ENCODE results near the gene RXFP1.

Gene RXFP1

DNA sequence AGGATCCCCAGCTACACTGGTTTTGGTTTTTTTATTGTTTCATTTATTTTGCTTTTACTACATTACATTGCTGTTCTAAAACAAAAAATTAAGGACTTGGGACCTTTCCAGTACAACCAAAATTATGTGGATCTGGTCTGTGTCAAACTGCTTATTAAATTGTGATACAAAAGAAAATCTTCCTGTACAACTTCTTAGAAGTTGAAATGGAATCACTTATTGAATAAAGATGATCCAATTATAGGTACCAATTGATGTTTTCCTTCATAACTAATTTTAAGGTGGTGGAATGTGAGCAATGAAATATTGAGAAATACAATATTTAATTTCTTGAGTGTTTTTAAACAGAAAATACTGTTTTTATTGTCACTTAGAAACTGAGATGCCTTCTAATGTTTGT lies 82.7 kb downstream of the RXFP1 start:
- Histone ChIP-seq H3K27ac (ENCODE audit: insufficient read depth, low read depth, low read length, poor library complexity, severe bottlenecking) (no peak overlapping the region), H3K4me1 (ENCODE audit: control insufficient read depth, insufficient read depth, low read length) (no peaks in the 10 kb centered on the region), H3K9me3 (ENCODE audit: control insufficient read depth, low read length) (no peaks in the 10 kb centered on the region), H3K4me3 (ENCODE audit: insufficient read depth, low read depth, low read length) (no peak overlapping the region), H3K36me3 (ENCODE audit: control insufficient read depth, insufficient read depth, low read length) (no peaks in the 10 kb centered on the region), H3K27me3 (ENCODE audit: control insufficient read depth, insufficient read depth, low read length, poor library complexity, severe bottlenecking) (no peaks in the 10 kb centered on the region)

DNA sequence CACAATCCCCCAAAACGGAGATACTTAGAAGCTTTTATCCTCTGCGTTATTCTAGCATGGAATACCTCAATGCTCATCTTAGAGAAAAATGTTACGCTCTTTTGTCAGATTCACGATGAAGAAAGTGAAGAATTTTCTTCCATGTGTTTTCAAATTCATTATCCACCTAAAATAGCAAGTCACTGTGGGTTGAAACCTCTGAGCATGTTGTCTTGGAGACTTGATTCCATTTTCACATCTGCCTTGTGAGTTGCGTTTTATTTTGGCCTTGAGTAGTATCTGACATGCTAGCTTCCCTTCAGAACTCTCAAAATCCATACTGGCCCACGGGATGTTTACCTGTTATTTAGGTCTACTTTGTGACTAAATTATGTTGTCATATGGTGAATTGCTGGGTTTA lies 83.7 kb downstream of the RXFP1 start:
- no peak overlapping the region for H3K27ac ChIP-seq (ENCODE audit: insufficient read depth, low read depth, low read length, poor library complexity, severe bottlenecking)
- H3K27me3 ChIP-seq (ENCODE audit: control insufficient read depth, insufficient read depth, low read length, poor library complexity, severe bottlenecking), result no peaks in the 10 kb centered on the region
- H3K36me3 ChIP-seq (ENCODE audit: control insufficient read depth, insufficient read depth, low read length), result no peaks in the 10 kb centered on the region
- no peaks in the 10 kb centered on the region for H3K9me3 ChIP-seq (ENCODE audit: control insufficient read depth, low read length)
- 90 to 97% methylated on average over 5 to 6 of the region's 6 CpGs for WGBS, 2 experiments
- no peak overlapping the region for H3K4me3 ChIP-seq (ENCODE audit: insufficient read depth, low read depth, low read length)
- no peaks in the 10 kb centered on the region for H3K4me1 ChIP-seq (ENCODE audit: control insufficient read depth, insufficient read depth, low read length)

DNA sequence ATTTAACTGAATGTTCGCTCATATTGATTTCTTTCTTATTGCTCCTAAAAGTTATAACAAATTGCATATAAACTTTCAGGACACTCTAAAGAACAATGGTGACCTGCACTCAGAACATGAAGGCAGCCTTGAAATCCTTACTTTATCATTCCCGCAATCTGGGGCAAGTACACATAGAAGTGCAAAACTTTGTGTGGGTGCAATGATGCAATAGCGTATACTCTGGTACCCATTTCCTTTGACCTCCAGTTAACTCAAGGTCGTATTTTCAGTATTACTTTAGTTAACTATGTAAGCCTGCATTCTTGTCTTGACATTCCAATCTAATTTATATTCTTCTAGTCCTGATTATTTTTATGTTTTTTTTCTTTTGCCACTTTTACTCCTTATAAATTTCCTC lies 85.3 kb downstream of the RXFP1 start:
- WGBS, 2 experiments, result 88 to 89% methylated on average over 3 to 4 of the region's 4 CpGs
- no peaks in the 10 kb centered on the region for H3K36me3 ChIP-seq (ENCODE audit: control insufficient read depth, insufficient read depth, low read length)

DNA sequence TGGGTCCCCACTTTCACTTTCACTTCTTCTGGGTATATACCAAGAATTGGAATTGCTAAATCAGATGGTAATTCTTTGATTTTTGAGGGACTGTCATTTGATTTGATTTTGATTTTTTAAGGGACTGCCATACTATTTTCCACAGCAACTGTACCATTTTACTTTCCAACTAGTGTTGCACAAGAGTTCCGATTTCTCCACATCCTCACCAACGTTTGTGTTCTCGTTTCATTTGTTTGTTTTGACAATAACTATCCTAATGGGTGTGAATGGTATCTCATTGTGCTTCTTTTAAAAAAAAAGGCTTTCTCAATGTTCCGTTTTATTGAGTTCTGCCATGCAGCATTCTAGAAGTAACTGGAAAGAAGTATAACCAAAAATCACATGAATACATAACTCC lies 87.4 kb downstream of the RXFP1 start:
- H3K27ac ChIP-seq (ENCODE audit: insufficient read depth, low read depth, low read length, poor library complexity, severe bottlenecking), result no peak overlapping the region
- H3K4me3 ChIP-seq (ENCODE audit: insufficient read depth, low read depth, low read length), result no peak overlapping the region
- H3K4me1 ChIP-seq (ENCODE audit: control insufficient read depth, insufficient read depth, low read length), result no peaks in the 10 kb centered on the region
- H3K36me3 ChIP-seq (ENCODE audit: control insufficient read depth, insufficient read depth, low read length), result no peaks in the 10 kb centered on the region
- 92 to 96% methylated on average over 2 to 4 of the region's 4 CpGs for WGBS, 2 experiments
- no peaks in the 10 kb centered on the region for H3K9me3 ChIP-seq (ENCODE audit: control insufficient read depth, low read length)
- H3K27me3 ChIP-seq (ENCODE audit: control insufficient read depth, insufficient read depth, low read length, poor library complexity, severe bottlenecking), result no peaks in the 10 kb centered on the region

More for the DNA sequence above, 85.3 kb downstream of the RXFP1 start:
- Histone ChIP-seq H3K27ac (ENCODE audit: insufficient read depth, low read depth, low read length, poor library complexity, severe bottlenecking) (no peak overlapping the region), H3K27me3 (ENCODE audit: control insufficient read depth, insufficient read depth, low read length, poor library complexity, severe bottlenecking) (no peaks in the 10 kb centered on the region), H3K9me3 (ENCODE audit: control insufficient read depth, low read length) (no peaks in the 10 kb centered on the region), H3K4me3 (ENCODE audit: insufficient read depth, low read depth, low read length) (no peak overlapping the region), H3K4me1 (ENCODE audit: control insufficient read depth, insufficient read depth, low read length) (no peaks in the 10 kb centered on the region)

DNA sequence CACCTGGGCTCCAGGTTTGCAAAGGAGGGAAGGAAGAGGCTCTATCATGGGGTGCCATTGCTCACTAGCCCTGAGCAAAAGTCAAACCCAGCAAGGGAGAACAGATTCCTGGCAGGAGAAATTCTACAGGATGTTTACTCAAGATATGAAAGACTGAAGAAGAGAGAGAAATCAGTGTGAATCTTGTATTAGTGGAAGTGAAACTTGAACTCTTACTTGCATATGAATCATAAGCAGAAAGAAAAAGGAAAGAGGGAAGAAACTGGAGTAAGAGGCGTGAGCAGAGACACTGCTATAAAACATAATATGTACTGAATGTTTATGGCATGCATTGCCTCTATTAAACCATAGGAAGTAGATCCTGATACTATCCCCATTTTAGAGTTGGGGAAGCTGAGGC lies 89.1 kb downstream of the RXFP1 start:
- Histone ChIP-seq H3K4me1 (ENCODE audit: control insufficient read depth, insufficient read depth, low read length) (no peaks in the 10 kb centered on the region), H3K9me3 (ENCODE audit: control insufficient read depth, low read length) (no peaks in the 10 kb centered on the region), H3K36me3 (ENCODE audit: control insufficient read depth, insufficient read depth, low read length) (no peaks in the 10 kb centered on the region), H3K4me3 (ENCODE audit: insufficient read depth, low read depth, low read length) (no peak overlapping the region), H3K27me3 (ENCODE audit: control insufficient read depth, insufficient read depth, low read length, poor library complexity, severe bottlenecking) (no peaks in the 10 kb centered on the region), H3K27ac (ENCODE audit: insufficient read depth, low read depth, low read length, poor library complexity, severe bottlenecking) (no peak overlapping the region)
- WGBS, 2 experiments, result 86 to 93% methylated on average over 1 of the region's 1 CpG

DNA sequence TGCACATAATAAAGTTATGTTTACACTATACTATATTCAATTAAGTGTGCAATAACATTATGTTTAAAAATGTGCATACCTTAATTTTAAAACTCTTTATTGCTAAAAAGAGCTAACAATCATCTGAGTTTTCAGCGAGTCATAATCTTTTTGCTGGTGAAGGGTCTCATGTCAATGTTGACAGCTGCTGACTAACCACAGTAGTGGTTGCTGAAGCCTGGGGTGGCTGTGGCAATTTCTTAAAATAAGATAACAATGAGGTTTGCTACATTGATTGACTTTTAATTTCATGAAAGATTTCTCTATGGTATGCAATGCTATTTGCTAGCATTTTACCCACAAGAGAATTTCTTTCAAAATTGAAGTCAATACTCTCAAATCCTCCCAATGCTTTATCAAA lies 91.4 kb downstream of the RXFP1 start:
- H3K4me1 ChIP-seq (ENCODE audit: control insufficient read depth, insufficient read depth, low read length), result no peaks in the 10 kb centered on the region
- H3K36me3 ChIP-seq (ENCODE audit: control insufficient read depth, insufficient read depth, low read length), result no peaks in the 10 kb centered on the region
- no peaks in the 10 kb centered on the region for H3K9me3 ChIP-seq (ENCODE audit: control insufficient read depth, low read length)
- H3K4me3 ChIP-seq (ENCODE audit: insufficient read depth, low read depth, low read length), result no peak overlapping the region
- no peak overlapping the region for H3K27ac ChIP-seq (ENCODE audit: insufficient read depth, low read depth, low read length, poor library complexity, severe bottlenecking)
- H3K27me3 ChIP-seq (ENCODE audit: control insufficient read depth, insufficient read depth, low read length, poor library complexity, severe bottlenecking), result no peaks in the 10 kb centered on the region
- WGBS, 2 experiments, result 94 to 96% methylated on average over 1 of the region's 1 CpG

DNA sequence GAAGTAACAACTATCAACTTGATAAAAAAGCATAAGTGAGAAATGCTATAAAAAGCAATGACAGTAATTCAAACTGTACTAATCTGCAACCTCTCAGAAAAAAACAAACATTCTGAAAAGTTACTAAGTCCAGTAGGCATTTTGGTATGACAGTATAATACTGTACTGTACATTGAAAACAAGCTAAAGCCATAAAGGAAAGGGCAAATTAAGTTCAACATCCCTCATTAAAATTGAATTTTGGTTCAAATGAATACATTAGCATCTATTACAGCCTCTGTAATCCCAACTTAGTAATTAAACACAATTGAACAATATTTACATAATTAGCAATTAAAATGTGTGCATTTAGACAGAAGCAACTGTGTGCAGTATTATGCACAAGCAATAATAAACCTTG lies 96.3 kb downstream of the RXFP1 start:
- no peaks in the 10 kb centered on the region for H3K4me1 ChIP-seq (ENCODE audit: control insufficient read depth, insufficient read depth, low read length)
- H3K27ac ChIP-seq (ENCODE audit: insufficient read depth, low read depth, low read length, poor library complexity, severe bottlenecking), result no peak overlapping the region
- H3K9me3 ChIP-seq (ENCODE audit: control insufficient read depth, low read length), result no peaks in the 10 kb centered on the region
- H3K27me3 ChIP-seq (ENCODE audit: control insufficient read depth, insufficient read depth, low read length, poor library complexity, severe bottlenecking), result no peaks in the 10 kb centered on the region
- no peaks in the 10 kb centered on the region for H3K36me3 ChIP-seq (ENCODE audit: control insufficient read depth, insufficient read depth, low read length)
- H3K4me3 ChIP-seq (ENCODE audit: insufficient read depth, low read depth, low read length), result no peak overlapping the region

DNA sequence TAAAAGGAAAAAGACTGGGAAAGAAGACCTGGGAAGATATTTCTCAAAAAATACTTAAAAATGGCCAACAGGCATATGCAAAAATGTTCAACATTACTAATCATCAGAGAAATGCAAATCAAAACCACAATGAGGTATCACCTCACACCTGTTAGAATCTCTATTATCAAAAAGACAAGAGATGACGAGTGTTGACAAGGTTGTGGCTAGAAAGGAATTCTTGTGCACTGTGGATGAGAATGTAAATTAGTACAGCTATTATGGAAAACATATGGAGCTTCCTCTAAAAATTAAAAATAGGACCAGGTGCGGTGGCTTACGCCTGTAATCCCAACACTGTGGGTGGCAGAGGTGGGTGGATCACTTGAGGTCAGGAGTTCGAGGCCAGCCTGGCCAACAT lies 100.0 kb downstream of the RXFP1 start:
- Histone ChIP-seq H3K36me3 (ENCODE audit: control insufficient read depth, insufficient read depth, low read length) (no peaks in the 10 kb centered on the region), H3K9me3 (ENCODE audit: control insufficient read depth, low read length) (no peaks in the 10 kb centered on the region), H3K4me1 (ENCODE audit: control insufficient read depth, insufficient read depth, low read length) (no peaks in the 10 kb centered on the region), H3K27ac (ENCODE audit: insufficient read depth, low read depth, low read length, poor library complexity, severe bottlenecking) (no peak overlapping the region), H3K27me3 (ENCODE audit: control insufficient read depth, insufficient read depth, low read length, poor library complexity, severe bottlenecking) (no peaks in the 10 kb centered on the region), H3K4me3 (ENCODE audit: insufficient read depth, low read depth, low read length) (no peak overlapping the region)
- WGBS, 2 experiments, result 96 to 100% methylated on average over 4 of the region's 4 CpGs

DNA sequence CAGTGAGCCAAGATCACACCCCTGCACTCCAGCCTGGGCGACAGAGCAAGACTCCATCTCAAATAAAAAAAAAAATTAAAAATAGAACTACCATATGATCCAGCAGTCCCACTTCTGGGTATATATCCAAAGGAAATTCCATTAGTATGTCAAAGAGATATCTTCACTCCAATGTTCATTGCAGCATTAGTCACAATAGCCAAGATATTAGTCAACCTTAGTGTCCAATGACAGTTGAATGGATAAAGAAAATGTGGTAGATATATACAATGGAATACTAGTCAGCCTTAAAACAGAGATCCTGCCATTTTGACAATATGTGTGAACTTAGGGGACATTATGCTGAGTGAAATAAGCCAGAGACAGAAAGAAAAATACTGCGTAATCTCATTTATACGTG lies 100.6 kb downstream of the RXFP1 start:
- Histone ChIP-seq H3K27me3 (ENCODE audit: control insufficient read depth, insufficient read depth, low read length, poor library complexity, severe bottlenecking) (no peaks in the 10 kb centered on the region), H3K4me1 (ENCODE audit: control insufficient read depth, insufficient read depth, low read length) (no peaks in the 10 kb centered on the region)
- WGBS, 2 experiments, result 95 to 97% methylated on average over 3 of the region's 3 CpGs

DNA sequence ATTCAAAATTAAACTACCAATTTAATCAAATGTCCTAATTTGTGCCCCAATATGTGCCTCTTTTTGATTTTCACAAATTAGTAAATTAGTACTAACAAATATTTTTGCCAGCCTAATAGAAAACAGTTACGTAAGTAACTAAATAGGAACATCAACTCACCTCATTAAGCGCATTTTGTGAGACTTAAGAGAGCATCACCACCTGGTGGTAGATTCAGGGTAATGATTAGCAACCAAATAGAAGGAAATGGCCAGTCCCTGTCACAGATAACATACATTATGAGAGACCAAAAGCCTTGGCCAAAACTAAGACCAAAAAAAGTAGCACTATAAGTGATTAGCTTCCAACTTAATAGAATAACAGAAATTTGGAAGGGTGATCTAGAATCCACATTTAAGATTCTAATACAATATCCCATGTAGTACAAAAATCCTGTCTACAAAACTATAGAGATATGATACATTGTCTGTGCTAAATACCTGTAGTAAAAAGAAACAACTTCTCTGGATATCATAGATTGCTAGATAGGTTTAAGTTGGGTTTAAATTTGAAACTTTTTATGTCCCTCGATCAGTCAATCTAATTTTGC lies 103.3 kb downstream of the RXFP1 start:
- no peaks in the 10 kb centered on the region for H3K27me3 ChIP-seq (ENCODE audit: control insufficient read depth, insufficient read depth, low read length, poor library complexity, severe bottlenecking)
- H3K9me3 ChIP-seq (ENCODE audit: control insufficient read depth, low read length), result no peaks in the 10 kb centered on the region
- H3K4me3 ChIP-seq (ENCODE audit: insufficient read depth, low read depth, low read length), result no peak overlapping the region
- WGBS, 2 experiments, result 50 to 55% methylated on average over 2 to 3 of the region's 3 CpGs
- H3K27ac ChIP-seq (ENCODE audit: insufficient read depth, low read depth, low read length, poor library complexity, severe bottlenecking), result no peak overlapping the region
- H3K4me1 ChIP-seq (ENCODE audit: control insufficient read depth, insufficient read depth, low read length), result no peaks in the 10 kb centered on the region
- H3K36me3 ChIP-seq (ENCODE audit: control insufficient read depth, insufficient read depth, low read length), result no peaks in the 10 kb centered on the region

More for the DNA sequence above, 100.6 kb downstream of the RXFP1 start:
- Histone ChIP-seq H3K4me3 (ENCODE audit: insufficient read depth, low read depth, low read length) (no peak overlapping the region), H3K27ac (ENCODE audit: insufficient read depth, low read depth, low read length, poor library complexity, severe bottlenecking) (no peak overlapping the region), H3K36me3 (ENCODE audit: control insufficient read depth, insufficient read depth, low read length) (no peaks in the 10 kb centered on the region), H3K9me3 (ENCODE audit: control insufficient read depth, low read length) (no peaks in the 10 kb centered on the region)

DNA sequence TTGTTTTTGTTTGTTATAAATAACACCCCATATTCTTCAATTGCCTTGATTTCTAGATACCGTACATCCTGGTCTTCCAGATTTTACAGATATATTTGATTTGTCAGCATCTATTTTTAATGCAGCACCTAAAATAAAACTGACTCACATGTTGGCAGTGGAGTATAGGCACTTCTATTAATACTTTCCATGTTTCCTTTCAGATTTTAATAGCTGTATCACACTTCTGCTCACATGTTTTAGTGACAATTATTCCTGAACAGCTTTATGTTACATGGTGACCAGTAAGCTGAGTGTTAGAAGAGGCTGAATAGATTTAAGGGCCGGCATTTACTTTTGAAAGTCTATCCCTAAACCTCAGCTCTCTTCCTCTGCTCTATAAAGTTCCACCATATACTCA lies 103.9 kb downstream of the RXFP1 start:
- Histone ChIP-seq H3K9me3 (ENCODE audit: control insufficient read depth, low read length) (no peaks in the 10 kb centered on the region), H3K27me3 (ENCODE audit: control insufficient read depth, insufficient read depth, low read length, poor library complexity, severe bottlenecking) (no peaks in the 10 kb centered on the region), H3K4me1 (ENCODE audit: control insufficient read depth, insufficient read depth, low read length) (no peaks in the 10 kb centered on the region), H3K36me3 (ENCODE audit: control insufficient read depth, insufficient read depth, low read length) (no peaks in the 10 kb centered on the region), H3K27ac (ENCODE audit: insufficient read depth, low read depth, low read length, poor library complexity, severe bottlenecking) (no peak overlapping the region), H3K4me3 (ENCODE audit: insufficient read depth, low read depth, low read length) (no peak overlapping the region)
- 82 to 100% methylated on average over 1 of the region's 2 CpGs for WGBS, 2 experiments

Data from ectodermal cell (in vitro differentiated cells).